HG03457 (cell line): ENCODE data around the gene PRPS1.
"Not testable (repeated sequence)": the region's sequence is repeated elsewhere in the genome, so short reads cannot be mapped to it uniquely, and the experiment has no call there.

ENCODE experiments used
- ATAC-seq: cut with Tn5 transposase; IDR thresholded peaks from one replicate; pipeline ENCODE4 v1.9.1; 2021; ENCODE audit warnings: moderate number of reproducible peaks; ENCODE audit not compliant: unreplicated experiment

Gene PRPS1

GRCh38 chrX:107629540-107629909 lies 1.2 kb downstream of the PRPS1 start:
- ATAC-seq = no peak

GRCh38 chrX:107630031-107630689 lies 1.9 kb downstream of the PRPS1 start:
- ATAC-seq = no peak

GRCh38 chrX:107632346-107632745 lies 4.0 kb downstream of the PRPS1 start:
- no peak for ATAC-seq

- no peak for ATAC-seq
Observed at GRCh38 chrX:107646735-107647134, 18.4 kb downstream of the PRPS1 start.

- ATAC-seq = no peak
Observed at GRCh38 chrX:107648332-107648731, 20.0 kb downstream of the PRPS1 start.

GRCh38 chrX:107654566-107654871 lies 26.2 kb downstream of the PRPS1 start:
- no peak for ATAC-seq

- ATAC-seq = no peak
Observed at GRCh38 chrX:107654872-107655761, 26.8 kb downstream of the PRPS1 start.

- no peak for ATAC-seq
Observed at GRCh38 chrX:107656978-107657377, 28.7 kb downstream of the PRPS1 start.

- ATAC-seq = no peak
Observed at GRCh38 chrX:107658660-107659059, 30.4 kb downstream of the PRPS1 start.

GRCh38 chrX:107659286-107659685 lies 31.0 kb downstream of the PRPS1 start:
- ATAC-seq = no peak

GRCh38 chrX:107659768-107660167 lies 31.5 kb downstream of the PRPS1 start:
- no peak for ATAC-seq

- no peak for ATAC-seq
Observed at GRCh38 chrX:107662145-107662544, 33.8 kb downstream of the PRPS1 start.

GRCh38 chrX:107662824-107663223 lies 34.5 kb downstream of the PRPS1 start:
- ATAC-seq = no peak

- ATAC-seq = no peak
Observed at GRCh38 chrX:107666931-107667330, 38.6 kb downstream of the PRPS1 start.

- ATAC-seq = no peak
Observed at GRCh38 chrX:107667426-107667825, 39.1 kb downstream of the PRPS1 start.

- ATAC-seq = not testable (repeated sequence)
Observed at GRCh38 chrX:107668710-107669109, 40.4 kb downstream of the PRPS1 start.

- no peak for ATAC-seq
Observed at GRCh38 chrX:107669261-107669660, 41.0 kb downstream of the PRPS1 start.

- ATAC-seq = no peak
Observed at GRCh38 chrX:107669885-107670628, 41.7 kb downstream of the PRPS1 start.

GRCh38 chrX:107671256-107671655 lies 42.9 kb downstream of the PRPS1 start:
- not testable (repeated sequence) for ATAC-seq

- ATAC-seq = no peak
Observed at GRCh38 chrX:107672955-107673378, 44.7 kb downstream of the PRPS1 start.

- peak; percentile 1 for ATAC-seq
Observed at GRCh38 chrX:107673431-107673830, 45.1 kb downstream of the PRPS1 start.
